ENCODE measurements around the gene CDK18. TPM values are rescaled to one million over a fixed set of nuclear protein-coding genes. Genes with fewer than 3 reads are reported as not detected.

The CDK18 gene
- total and polyA plus RNA-seq, 7 donors = 1.5 to 11.9 (median 3.9) TPM

GRCh38 chr1:205576805-205577761 lies 72.6 kb downstream of the CDK18 start:
- WGBS, 3 donors = 58 to 63% (median 59%) methylated on average over 22 of the region's 22 CpGs
- H3K9me3 ChIP-seq = no peaks in the 10 kb centered on the region
- H3K27ac ChIP-seq = no peak overlapping the region
- no peaks in the 10 kb centered on the region for H3K4me1 ChIP-seq
- no peak for DNase-seq
- no peak overlapping the region for H3K4me3 ChIP-seq
- H3K27me3 ChIP-seq (ENCODE audit: insufficient read depth in 3 of 3, low read length in 2 of 3) = peaks cover 0 to 10% (median 2%) of the 10 kb centered on the region in 3 donors
- no peak for TF ChIP-seq CTCF (IDR thresholded peaks at IDR 0.05)
- no peaks in the 10 kb centered on the region for H3K36me3 ChIP-seq (ENCODE audit: insufficient read depth in 1 of 2, low read depth in 1 of 2)
- no peak for ATAC-seq
- intact Hi-C loops (cut with DNase I) = no loop called here

GRCh38 chr1:205577874-205578658 lies 73.6 kb downstream of the CDK18 start:
- DNase-seq (no peak), ATAC-seq (no peak)
- Histone ChIP-seq H3K27me3 (ENCODE audit: insufficient read depth in 3 of 3, low read length in 2 of 3) (peaks cover 0 to 10% (median 2%) of the 10 kb centered on the region in 3 donors), H3K4me3 (no peak overlapping the region), H3K4me1 (peaks cover 4% of the 10 kb centered on the region), H3K27ac (no peak overlapping the region), H3K9me3 (no peaks in the 10 kb centered on the region), H3K36me3 (ENCODE audit: insufficient read depth in 1 of 2, low read depth in 1 of 2) (no peaks in the 10 kb centered on the region)
- no peak for TF ChIP-seq CTCF (IDR thresholded peaks at IDR 0.05)
- WGBS, 3 donors = 60 to 63% (median 61%) methylated on average over 13 of the region's 13 CpGs
- intact Hi-C loops (cut with DNase I) = no loop called here

- Histone ChIP-seq H3K27me3 (ENCODE audit: insufficient read depth in 3 of 3, low read length in 2 of 3) (peaks cover 0 to 10% (median 2%) of the 10 kb centered on the region in 3 donors), H3K9me3 (no peaks in the 10 kb centered on the region), H3K27ac (no peak overlapping the region), H3K4me1 (peaks cover 4% of the 10 kb centered on the region), H3K36me3 (ENCODE audit: insufficient read depth in 1 of 2, low read depth in 1 of 2) (no peaks in the 10 kb centered on the region), H3K4me3 (no peak overlapping the region)
- ATAC-seq (no peak), DNase-seq (no peak)
- WGBS, 3 donors = 78 to 80% (median 80%) methylated on average over 9 of the region's 9 CpGs
- intact Hi-C loops (cut with DNase I) = no loop called here
- TF ChIP-seq CTCF (IDR thresholded peaks at IDR 0.05) = no peak
Measured at GRCh38 chr1:205578780-205579571, 74.5 kb downstream of the CDK18 start.

GRCh38 chr1:205579711-205580110 lies 75.2 kb downstream of the CDK18 start:
- Histone ChIP-seq H3K27me3 (ENCODE audit: insufficient read depth in 3 of 3, low read length in 2 of 3) (peaks cover 0 to 10% (median 2%) of the 10 kb centered on the region in 3 donors), H3K4me3 (no peak overlapping the region), H3K36me3 (ENCODE audit: insufficient read depth in 1 of 2, low read depth in 1 of 2) (no peaks in the 10 kb centered on the region), H3K27ac (no peak overlapping the region), H3K9me3 (no peaks in the 10 kb centered on the region), H3K4me1 (peaks cover 4% of the 10 kb centered on the region)
- TF ChIP-seq CTCF (IDR thresholded peaks at IDR 0.05) = no peak
- intact Hi-C loops (cut with DNase I) = loop anchor here in 1 of 2 donors (5.0 kb wide), 1 partner anchor 42 kb away; no protein-coding TSS in a partner anchor
- WGBS, 3 donors = 79 to 83% (median 81%) methylated on average over 12 of the region's 12 CpGs
- ATAC-seq (no peak), DNase-seq (no peak)
